Liver (tissue), 3 donors: ENCODE measurements around the gene CUX1.
"Not testable (repeated sequence)": the region's sequence is repeated elsewhere in the genome, so short reads cannot be mapped to it uniquely, and the experiment has no call there.

ENCODE experiments used
- ATF3 ChIP-seq: IDR thresholded peaks from 2 replicates; pipeline ENCODE4 v1.6.1; 2016; ENCODE audit warnings: antibody characterized with exemption
- EGR1 ChIP-seq, 2 donors: IDR thresholded peaks; 2 replicates each; pipeline ENCODE4 v1.6.1; 2016 to 2018; ENCODE audit warnings: antibody characterized with exemption in 2 of 2, low read depth in 2 of 2
- FOXA1 ChIP-seq: IDR thresholded peaks from 2 replicates; pipeline ENCODE4 v1.6.1; 2016; ENCODE audit warnings: antibody characterized with exemption
- GABPA ChIP-seq, 2 donors: IDR thresholded peaks in 1 of 2; conservative IDR thresholded peaks in 1 of 2; 2 replicates each; pipeline ENCODE4 v1.6.1; 2016; ENCODE audit warnings: antibody characterized with exemption in 2 of 2, mild to moderate bottlenecking in 1 of 2, moderate library complexity in 1 of 2
- JUND ChIP-seq, 2 donors: IDR thresholded peaks; 2 replicates each; pipeline ENCODE4 v1.6.1; 2016; ENCODE audit warnings: antibody characterized with exemption in 2 of 2
- RAD21 ChIP-seq, 2 donors: IDR thresholded peaks; 2 replicates each; pipeline ENCODE4 v1.6.1; 2016; ENCODE audit warnings: antibody characterized with exemption in 2 of 2, mild to moderate bottlenecking in 2 of 2
- REST ChIP-seq: IDR thresholded peaks from 2 replicates; pipeline ENCODE4 v1.6.1; 2016; ENCODE audit warnings: antibody characterized with exemption, mild to moderate bottlenecking
- RXRA ChIP-seq, 2 donors: IDR thresholded peaks; 2 replicates each; pipeline ENCODE4 v1.6.1; 2017 to 2018; ENCODE audit warnings: antibody characterized with exemption in 2 of 2, mild to moderate bottlenecking in 1 of 2
- SP1 ChIP-seq: IDR thresholded peaks from 2 replicates; pipeline ENCODE4 v1.6.1; 2018; ENCODE audit warnings: antibody characterized with exemption, mild to moderate bottlenecking
- TAF1 ChIP-seq: conservative IDR thresholded peaks from 2 replicates; pipeline ENCODE4 v1.6.1; 2016; ENCODE audit warnings: antibody characterized with exemption, mild to moderate bottlenecking
- YY1 ChIP-seq: IDR thresholded peaks from 2 replicates; pipeline ENCODE4 v1.6.1; 2016; ENCODE audit warnings: antibody characterized with exemption, mild to moderate bottlenecking
- ZBTB33 ChIP-seq: IDR thresholded peaks from 2 replicates; pipeline ENCODE4 v1.6.1; 2016; ENCODE audit warnings: antibody characterized with exemption
- TF ChIP-seq, protein P1 (sequence below): fragments of 150-350 bp; IDR thresholded peaks from 2 replicates; pipeline ENCODE4 v1.5.1; 2017; ENCODE audit warnings: improper control_type of control experiment, low read depth, low read length; ENCODE audit not compliant: missing input control
- TF ChIP-seq, protein P2 (sequence below): IDR thresholded peaks from 2 replicates; pipeline ENCODE4 v1.6.1; 2016; ENCODE audit warnings: antibody characterized with exemption
- donor health status: healthy.
- donor health status: healthy.

DNA sequence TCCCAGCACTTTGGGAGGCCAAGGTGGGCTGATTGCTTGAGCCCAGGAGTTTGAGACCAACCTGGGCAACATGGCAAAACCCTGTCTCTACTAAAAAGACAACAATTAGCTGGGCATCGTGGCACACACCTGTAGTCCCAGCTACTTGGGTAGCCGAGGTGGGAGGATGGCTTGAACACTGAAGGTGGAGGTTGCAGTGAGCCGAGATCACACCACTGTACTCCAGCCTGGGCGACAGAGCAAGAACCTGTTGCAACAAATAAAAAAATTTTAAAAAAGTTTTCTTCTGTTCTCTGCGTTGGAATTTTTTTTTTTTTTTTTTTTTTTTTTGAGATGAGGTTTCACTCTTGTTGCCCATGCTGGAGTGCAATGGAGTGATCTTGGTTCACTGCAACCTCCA, 34.9 kb downstream of the CUX1 start:
- TF ChIP-seq, protein P1, sequence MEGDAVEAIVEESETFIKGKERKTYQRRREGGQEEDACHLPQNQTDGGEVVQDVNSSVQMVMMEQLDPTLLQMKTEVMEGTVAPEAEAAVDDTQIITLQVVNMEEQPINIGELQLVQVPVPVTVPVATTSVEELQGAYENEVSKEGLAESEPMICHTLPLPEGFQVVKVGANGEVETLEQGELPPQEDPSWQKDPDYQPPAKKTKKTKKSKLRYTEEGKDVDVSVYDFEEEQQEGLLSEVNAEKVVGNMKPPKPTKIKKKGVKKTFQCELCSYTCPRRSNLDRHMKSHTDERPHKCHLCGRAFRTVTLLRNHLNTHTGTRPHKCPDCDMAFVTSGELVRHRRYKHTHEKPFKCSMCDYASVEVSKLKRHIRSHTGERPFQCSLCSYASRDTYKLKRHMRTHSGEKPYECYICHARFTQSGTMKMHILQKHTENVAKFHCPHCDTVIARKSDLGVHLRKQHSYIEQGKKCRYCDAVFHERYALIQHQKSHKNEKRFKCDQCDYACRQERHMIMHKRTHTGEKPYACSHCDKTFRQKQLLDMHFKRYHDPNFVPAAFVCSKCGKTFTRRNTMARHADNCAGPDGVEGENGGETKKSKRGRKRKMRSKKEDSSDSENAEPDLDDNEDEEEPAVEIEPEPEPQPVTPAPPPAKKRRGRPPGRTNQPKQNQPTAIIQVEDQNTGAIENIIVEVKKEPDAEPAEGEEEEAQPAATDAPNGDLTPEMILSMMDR: not testable (repeated sequence)
- not testable (repeated sequence) for TF ChIP-seq RAD21 (IDR thresholded peaks at IDR 0.05); ATF3; SP1; REST; TAF1; JUND (IDR thresholded peaks at IDR 0.05); ZBTB33; FOXA1; EGR1 (IDR thresholded peaks at IDR 0.05; ENCODE audit: low read depth in 2 of 2); YY1; GABPA (IDR thresholded peaks at IDR 0.05 in 1 of 2, conservative IDR thresholded peaks at IDR 0.05 in 1 of 2); RXRA (IDR thresholded peaks at IDR 0.05)
- TF ChIP-seq, protein P2, sequence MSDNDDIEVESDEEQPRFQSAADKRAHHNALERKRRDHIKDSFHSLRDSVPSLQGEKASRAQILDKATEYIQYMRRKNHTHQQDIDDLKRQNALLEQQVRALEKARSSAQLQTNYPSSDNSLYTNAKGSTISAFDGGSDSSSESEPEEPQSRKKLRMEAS: not testable (repeated sequence)
